ENCODE data around the gene EBI3. TPM values are rescaled to one million over a fixed set of nuclear protein-coding genes. Genes with fewer than 3 reads are reported as not detected.

EBI3 gene
- 0.16 and 2.6 TPM in 2 replicates for total RNA-seq

DNA sequence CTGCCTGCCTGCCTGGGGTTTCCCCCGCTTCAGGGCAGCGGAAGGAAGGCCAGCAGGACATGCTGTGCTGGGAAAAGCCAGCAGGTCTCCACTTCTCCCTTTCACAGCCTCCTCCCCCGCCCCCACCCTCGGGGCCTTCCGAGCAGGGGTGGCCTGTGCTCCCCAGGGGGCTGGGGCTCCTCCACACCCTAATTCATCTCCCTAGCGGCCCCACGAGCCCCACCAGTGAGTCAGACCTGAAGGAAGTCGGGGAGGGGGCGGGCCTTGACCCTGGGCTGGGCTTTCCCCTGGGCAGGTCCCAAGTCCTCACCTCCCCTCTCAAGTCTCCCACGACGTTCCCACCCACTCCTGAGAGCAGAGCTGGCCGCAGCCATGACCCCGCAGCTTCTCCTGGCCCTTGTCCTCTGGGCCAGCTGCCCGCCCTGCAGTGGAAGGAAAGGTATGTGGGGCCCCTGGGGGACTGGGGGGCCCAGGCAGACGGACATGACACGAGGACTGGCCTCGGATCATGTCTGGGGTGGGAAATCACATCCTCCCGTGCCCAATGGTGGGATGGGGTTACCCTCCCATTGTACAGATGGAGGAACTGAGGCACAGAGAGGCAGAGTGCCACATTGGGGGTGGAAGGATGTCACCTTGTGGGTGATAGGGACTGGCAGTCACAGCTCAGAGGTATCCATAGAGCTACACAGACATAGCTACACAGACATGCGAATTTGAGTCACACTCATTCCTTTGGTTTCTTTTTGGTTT is at the start of gene EBI3:
TSS of gene EBI3 (plus strand) at position 345 of the 753 bp plus-strand sequence. CDS start at position 373, 28 bp downstream.

DNA sequence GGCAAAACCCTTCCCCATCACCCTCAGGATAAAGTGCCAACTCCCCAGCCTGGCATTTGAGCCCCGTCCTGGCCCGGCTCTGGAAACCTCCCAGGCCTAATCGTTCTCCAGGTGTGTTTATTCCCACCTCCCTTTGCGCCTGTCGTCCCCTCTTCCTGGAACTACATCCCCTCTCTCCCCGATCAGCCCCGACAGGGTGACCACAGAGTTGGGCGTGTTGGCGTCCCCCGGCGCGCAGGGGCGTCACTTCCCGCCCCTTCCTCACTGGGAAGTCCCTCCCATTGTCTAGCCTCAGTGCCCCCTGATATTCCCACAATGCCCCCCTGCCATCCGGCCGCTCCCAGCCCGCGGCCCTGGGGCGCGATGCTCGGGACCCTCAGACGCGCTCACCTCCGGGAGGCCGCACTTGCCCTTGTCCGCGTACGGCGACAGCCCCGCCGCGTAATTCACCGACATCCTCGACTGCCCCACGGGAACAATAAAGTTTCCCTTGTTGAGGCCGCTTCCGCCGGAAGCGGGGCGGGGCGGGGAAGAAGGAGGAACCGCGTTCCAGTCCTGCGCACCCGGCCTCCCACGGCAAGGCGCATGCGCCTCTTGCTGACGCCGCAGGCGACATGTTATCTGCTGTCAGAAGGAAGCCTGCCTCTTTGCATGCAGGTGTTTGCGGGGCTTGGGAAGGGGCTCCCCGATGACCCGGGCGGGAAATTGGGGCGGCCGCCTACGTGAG is 47.1 kb upstream of the EBI3 start, which contains the start of the genes ANKRD24 and SIRT6:
TSS of gene ANKRD24 (plus strand) at position 606 of the 727 bp plus-strand sequence. CDS start 3,737 bp downstream, outside the sequence.
TSS of gene SIRT6 (minus strand) at position 480 of the 727 bp plus-strand sequence. CDS start at position 456, 24 bp downstream.

DNA sequence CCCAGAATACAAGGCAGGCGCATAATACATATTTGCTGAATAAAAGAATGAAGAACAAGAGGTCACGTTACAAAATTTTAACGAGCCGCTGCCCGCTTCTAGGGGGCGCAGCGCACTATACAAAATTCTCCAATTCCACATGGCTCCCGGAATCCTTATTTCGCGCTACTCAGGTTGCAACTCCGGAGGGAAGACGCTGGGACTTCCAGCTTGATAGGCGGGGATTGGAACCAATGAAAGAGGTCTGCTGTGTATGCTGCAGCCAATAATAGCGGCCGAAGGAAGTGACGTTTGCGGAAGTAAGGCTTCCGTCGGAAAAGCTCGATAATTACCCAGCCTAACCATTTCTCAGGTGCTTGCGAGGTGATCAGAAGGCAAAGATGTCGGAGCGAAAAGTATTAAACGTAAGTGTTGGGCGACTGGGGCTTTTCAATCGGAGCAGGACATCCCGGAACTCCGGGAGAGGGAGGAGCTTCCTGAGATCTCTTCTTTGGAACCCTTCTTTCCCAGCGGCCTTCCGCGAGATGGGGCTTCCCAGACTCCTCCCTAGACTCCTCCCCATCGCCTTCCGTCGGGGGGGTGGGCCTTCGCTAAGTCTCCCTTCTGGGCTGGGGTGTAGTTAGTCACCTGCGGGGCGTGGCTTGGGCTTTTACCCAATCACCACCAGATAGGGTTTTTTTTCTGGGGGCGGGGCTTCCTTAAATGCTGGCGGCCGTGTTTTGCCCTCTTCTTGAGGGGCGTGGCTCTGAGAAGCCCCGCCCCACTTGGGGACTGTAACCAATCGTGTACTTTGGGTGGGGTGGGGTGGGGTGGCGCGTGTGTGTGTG is 17.7 kb downstream of the EBI3 start, which contains the start of gene YJU2:
TSS of gene YJU2 (plus strand) at position 314 of the 827 bp plus-strand sequence. CDS start at position 381, 67 bp downstream.

DNA sequence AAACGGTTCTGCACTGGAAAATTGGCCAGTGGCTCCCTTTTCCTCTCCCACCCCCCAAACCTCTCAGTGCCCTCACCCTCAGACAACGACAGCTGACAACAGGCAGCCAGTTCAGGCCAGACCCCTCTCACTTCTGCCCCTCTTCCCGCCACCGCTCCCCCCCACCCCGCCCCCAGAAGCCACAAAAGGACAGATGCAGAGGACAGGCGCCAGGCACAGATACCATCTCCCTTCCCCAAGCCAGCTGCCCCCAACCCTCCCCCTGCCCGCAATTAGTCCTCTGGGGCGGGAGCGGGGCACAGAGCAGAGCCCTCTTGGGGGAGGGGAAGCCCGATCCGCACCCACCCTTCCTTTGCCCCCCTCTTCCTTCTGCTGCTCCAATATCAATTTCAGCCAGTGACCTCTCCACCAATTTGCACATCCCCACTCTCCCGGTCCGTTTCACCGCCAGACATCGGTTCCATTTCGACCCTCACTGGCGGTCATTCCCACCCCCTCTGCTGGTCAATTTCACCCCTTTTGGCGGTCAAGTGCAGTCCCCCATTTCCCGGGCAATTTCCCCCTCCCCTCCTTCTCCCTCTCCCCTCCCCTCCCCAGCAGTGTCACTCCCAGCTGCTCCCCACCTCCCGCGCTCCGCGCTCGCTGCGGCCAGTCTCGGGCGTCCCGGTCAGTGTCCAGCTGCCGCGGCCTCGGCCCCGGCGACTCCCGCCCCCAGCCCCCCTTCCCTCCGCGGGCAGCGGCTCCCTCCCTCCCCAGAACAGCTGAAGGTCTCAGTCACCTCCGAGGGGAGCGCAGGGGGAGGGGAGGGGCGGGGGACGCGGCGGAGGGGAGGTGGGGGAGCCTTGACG is 49.3 kb downstream of the EBI3 start, which contains the start of gene SHD:
TSS of gene SHD (plus strand) at position 848 of the 848 bp plus-strand sequence. CDS start 798 bp downstream, outside the sequence.

Other genes with a start within 250 kb of the EBI3 start
- gene EEF2, start 244.1 kb upstream of the EBI3 start, total RNA-seq: 2,070 and 2,682 TPM in 2 replicates
- gene PIAS4, start 221.8 kb upstream of the EBI3 start, total RNA-seq: 26.7 and 26.9 TPM in 2 replicates
- 8.4 and 18.3 TPM in 2 replicates for gene ZBTB7A, start 162.6 kb upstream of the EBI3 start, total RNA-seq
- gene MAP2K2, start 105.4 kb upstream of the EBI3 start, total RNA-seq: 135 and 175 TPM in 2 replicates
- not detected in 2 replicates for gene CREB3L3, start 75.9 kb upstream of the EBI3 start, total RNA-seq
- gene SIRT6, start 47.0 kb upstream of the EBI3 start, total RNA-seq: 8.7 and 13.6 TPM in 2 replicates
- gene ANKRD24, start 46.8 kb upstream of the EBI3 start, total RNA-seq: 0.32 and 0.88 TPM in 2 replicates
- gene YJU2, start 17.6 kb downstream of the EBI3 start, total RNA-seq: 14.1 and 16.8 TPM in 2 replicates
- not detected in 2 replicates for gene SHD, start 49.7 kb downstream of the EBI3 start, total RNA-seq
- not detected in 2 replicates for gene TMIGD2, start 72.9 kb downstream of the EBI3 start, total RNA-seq
- 6.0 and 11.6 TPM in 2 replicates for gene FSD1, start 75.1 kb downstream of the EBI3 start, total RNA-seq
- gene STAP2, start 109.3 kb downstream of the EBI3 start, total RNA-seq: 21.2 and 63.9 TPM in 2 replicates
- gene MPND, start 114.0 kb downstream of the EBI3 start, total RNA-seq: 7.2 and 8.7 TPM in 2 replicates
- 26.7 and 62.7 TPM in 2 replicates for gene SH3GL1, start 171.0 kb downstream of the EBI3 start, total RNA-seq
- 13.8 and 14.5 TPM in 2 replicates for gene CHAF1A, start 173.1 kb downstream of the EBI3 start, total RNA-seq
- gene UBXN6, start 228.3 kb downstream of the EBI3 start, total RNA-seq: 70.5 and 81.4 TPM in 2 replicates
- gene HDGFL2, start 242.8 kb downstream of the EBI3 start, total RNA-seq: 53.1 and 58.3 TPM in 2 replicates

Data from bladder microvascular endothelial cell (primary cell).